Astrocyte (in vitro differentiated cells and primary cell): ENCODE measurements around the gene LRRD1.
"Not testable (repeated sequence)": the region's sequence is repeated elsewhere in the genome, so short reads cannot be mapped to it uniquely, and the experiment has no call there.

Experiments used
- CTCF ChIP-seq: IDR thresholded peaks from 2 replicates; pipeline ENCODE4 v1.5.1; 2011; ENCODE audit warnings: low read depth, mild to moderate bottlenecking, inconsistent platforms, low read length, moderate library complexity; ENCODE audit not compliant: insufficient read depth
- EZH2 ChIP-seq: IDR thresholded peaks from 2 replicates; pipeline ENCODE4 v1.6.1; 2012; ENCODE audit warnings: mild to moderate bottlenecking, low read length, inconsistent platforms; ENCODE audit not compliant: insufficient read depth

GRCh38 chr7:92184294-92184693 lies 5.4 kb upstream of the LRRD1 start:
- TF ChIP-seq CTCF, EZH2: not testable (repeated sequence)
